H1 (cell line): ENCODE data around the gene CYP1B1. TPM values are rescaled to one million over a fixed set of nuclear protein-coding genes. Genes with fewer than 3 reads are reported as not detected.

Source experiments
- CHD1 ChIP-seq: IDR thresholded peaks from 2 replicates; pipeline ENCODE4 v1.6.1; 2012; ENCODE audit warnings: low read depth, low read length, improper control_type of control experiment
- TAF7 ChIP-seq: optimal IDR thresholded peaks from 2 replicates; pipeline ENCODE3; 2011; ENCODE audit warnings: low read depth, mild to moderate bottlenecking, inconsistent platforms, low read length, moderate library complexity, borderline replicate concordance
- polyA plus RNA-seq, 7 experiments: library from polyadenylated mRNA; depleted of rRNA in 3 of 7; stranded (reverse) in 5 of 7; unstranded in 2 of 7; fragments of >200 nt in 5 of 7; fragments of 200-250 nt in 2 of 7; gene quantifications; 1 replicate in 5 of 7; 2 replicates in 1 of 7; 4 replicates in 1 of 7; pipeline versions ENCODE4 v1.2.1 to v1.2.3, GENCODE V29; 2011 to 2013; ENCODE audit warnings: missing spikeins in 2 of 7, mixed read lengths in 2 of 7
- total RNA-seq: library from RNA; stranded (reverse); fragmentation: NEBNext Ultra II Directional; extraction: Animal tissue kit (Norgen Biotek cat#: 25700); gene quantifications from 2 replicates; pipeline ENCODE4 v1.2.1, GENCODE V29; 2021

Gene CYP1B1
- total and polyA plus RNA-seq, 2 of the 8 experiments (the other 6 are each of a cell fraction or from before 2014, with no cell fraction given), result 1.3 to 5.7 TPM

- no peak for TF ChIP-seq CHD1
- TF ChIP-seq TAF7, result no peak
Observed at GRCh38 chr2:38095996-38096861, 20.3 kb upstream of the CYP1B1 start (continued).
